Calu3 (cell line): ENCODE results near the gene MKI67. TPM values are rescaled to one million over a fixed set of nuclear protein-coding genes. Genes with fewer than 3 reads are reported as not detected.

Source experiments
- BruUV-seq: library from RNA; stranded (reverse); fragments of 400-500 nt; replicated peaks from 2 replicates; lab custom pipeline; 2021; lab: Mats Ljungman, UMichigan
- CTCF ChIA-PET: fragments of 300-600 bp; sonication (Branson Sonifier 250); formaldehyde crosslinking; loops from one replicate; lab custom pipeline; 2022; ENCODE audit warnings: antibody characterized with exemption; lab: Charles Lee
- DNase-seq: peaks from one replicate; pipeline ENCODE4 v3.0.0; 2022
- H3K27ac Mint-ChIP-seq: one replicate; pipeline ENCODE4 v1.8.0; 2022; ENCODE audit warnings: mixed read lengths; ENCODE audit not compliant: unreplicated experiment
- H3K27me3 Mint-ChIP-seq: one replicate; pipeline ENCODE4 v1.8.0; 2022; ENCODE audit warnings: mixed read lengths; ENCODE audit not compliant: unreplicated experiment
- H3K36me3 Mint-ChIP-seq: one replicate; pipeline ENCODE4 v1.8.0; 2022; ENCODE audit warnings: mild to moderate bottlenecking, moderate library complexity, mixed read lengths; ENCODE audit not compliant: insufficient read depth, unreplicated experiment
- H3K4me1 Mint-ChIP-seq: one replicate; pipeline ENCODE4 v1.8.0; 2022; ENCODE audit warnings: mild to moderate bottlenecking, low read depth, mixed read lengths; ENCODE audit not compliant: unreplicated experiment
- H3K4me3 Mint-ChIP-seq: one replicate; pipeline ENCODE4 v1.8.0; 2022; ENCODE audit warnings: mild to moderate bottlenecking, low read depth, moderate library complexity, mixed read lengths; ENCODE audit not compliant: unreplicated experiment
- H3K9me3 Mint-ChIP-seq: one replicate; pipeline ENCODE4 v1.8.0; 2022; ENCODE audit warnings: low read depth, mixed read lengths; ENCODE audit not compliant: unreplicated experiment
- CTCF ChIP-seq: fragments of 200-600 bp; IDR thresholded peaks from one replicate; pipeline ENCODE4 v1.8.0; 2022; ENCODE audit warnings: antibody characterized with exemption; ENCODE audit not compliant: unreplicated experiment
- intact Hi-C: fragments of 100-400 bp; cut with micrococcal nuclease; formaldehyde crosslinking; loops from one replicate; pipeline ENCODE4 v1.10.0; 2022; ENCODE audit not compliant: unreplicated experiment
- total RNA-seq: library from RNA; stranded (reverse); gene quantifications from 2 replicates; pipeline ENCODE4 v1.2.3, GENCODE V29; 2022

The MKI67 gene
- total RNA-seq, 1 experiment from 2014 or later, result 87.8 TPM

- peak; percentile 18 for DNase-seq
- H3K36me3 Mint-ChIP-seq, result no peaks in the 10 kb centered on the region
- CTCF ChIA-PET, result no interaction called here
- H3K4me3 Mint-ChIP-seq, result no peak overlapping the region
- no peaks in the 10 kb centered on the region for H3K27me3 Mint-ChIP-seq
- H3K27ac Mint-ChIP-seq, result no peak overlapping the region
- no peaks in the 10 kb centered on the region for H3K9me3 Mint-ChIP-seq
- no peaks in the 10 kb centered on the region for H3K4me1 Mint-ChIP-seq
- TF ChIP-seq CTCF, result no peak
- intact Hi-C loops, result no loop called here
- BruUV-seq, result no TSS peak
Measured at GRCh38 chr10:128087884-128088709, 38.1 kb downstream of the MKI67 start.

DNA sequence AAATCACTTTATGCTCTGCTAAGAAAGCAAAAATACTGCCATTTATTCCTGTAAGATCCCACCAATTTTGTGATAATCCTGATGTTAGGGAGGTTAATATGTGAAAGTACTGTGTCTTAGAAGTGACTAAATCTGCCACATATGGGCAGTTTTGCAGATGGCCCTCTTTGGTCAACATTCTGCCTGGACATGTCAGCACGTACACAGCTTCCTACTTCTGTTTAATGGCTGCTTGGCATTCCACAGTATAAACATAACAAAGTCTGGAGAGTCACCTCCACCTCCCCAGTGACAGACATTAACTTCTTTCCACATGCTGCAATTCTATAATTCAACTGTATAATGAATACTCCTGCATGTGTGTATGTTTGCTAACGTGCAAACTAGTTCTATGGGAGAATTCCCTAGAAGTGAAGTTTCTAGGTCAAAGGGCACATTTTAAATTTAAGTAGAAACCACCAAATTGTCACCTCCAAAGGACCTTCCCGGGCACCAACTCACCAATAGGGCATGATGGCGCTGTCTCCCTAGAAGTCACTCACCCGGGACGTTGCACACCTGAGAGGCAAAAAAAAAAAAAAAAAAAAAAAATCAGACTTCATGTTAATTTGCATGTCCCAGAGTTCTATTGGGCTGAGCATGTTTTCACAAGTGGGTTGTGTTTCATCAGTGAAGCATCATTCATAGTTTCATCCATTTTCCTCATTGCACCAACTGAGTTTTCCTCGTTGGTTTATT, 38.9 kb downstream of the MKI67 start:
- Mint-ChIP-seq H3K4me1 (no peaks in the 10 kb centered on the region), H3K9me3 (no peaks in the 10 kb centered on the region), H3K4me3 (no peak overlapping the region), H3K27me3 (no peaks in the 10 kb centered on the region), H3K27ac (no peak overlapping the region), H3K36me3 (no peaks in the 10 kb centered on the region)
- BruUV-seq, result no TSS peak
- no peak for TF ChIP-seq CTCF
- intact Hi-C loops, result no loop called here
- DNase-seq, result no peak
- CTCF ChIA-PET, result no interaction called here

DNA sequence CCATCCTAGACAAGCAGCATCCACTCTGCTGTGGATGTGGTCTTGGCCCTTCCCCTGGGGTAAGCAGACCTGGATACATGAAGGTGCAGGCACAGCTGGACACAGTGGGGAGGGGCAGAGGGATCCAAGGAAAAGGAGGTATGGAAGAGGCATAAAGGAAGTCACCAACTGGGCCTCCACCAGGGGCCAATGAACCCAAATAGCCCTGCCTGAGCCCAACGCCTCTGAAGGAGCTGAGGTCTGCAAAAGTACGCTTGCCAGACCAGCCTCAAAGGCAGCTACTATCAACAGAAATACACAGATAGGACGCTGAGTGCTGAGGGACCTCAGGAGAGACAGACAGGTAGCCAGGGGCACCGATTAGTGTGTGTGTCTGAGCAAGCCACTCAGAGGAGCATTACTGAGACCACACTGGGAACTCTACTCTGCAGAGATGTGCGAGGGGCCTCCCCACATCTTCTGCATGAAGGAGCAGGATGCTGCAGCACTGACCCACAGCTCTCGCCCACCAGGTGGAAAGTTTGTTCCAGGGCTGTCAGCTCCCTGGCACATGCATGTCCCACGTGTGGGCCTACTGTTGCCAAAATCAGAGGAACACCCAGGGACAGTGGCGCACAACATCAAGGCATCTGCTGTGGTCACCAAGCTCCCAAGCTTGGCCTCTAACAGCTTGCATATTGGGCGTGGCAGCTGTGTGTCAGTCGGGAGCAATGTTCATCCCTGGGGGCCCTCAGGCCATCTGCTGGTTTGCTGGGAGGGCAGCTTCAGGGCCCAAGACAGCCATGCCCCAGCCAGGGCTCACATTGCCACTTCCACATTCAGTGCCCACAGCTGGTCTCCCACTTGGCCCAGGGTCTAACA, 40.0 kb downstream of the MKI67 start:
- Mint-ChIP-seq H3K4me1 (no peaks in the 10 kb centered on the region), H3K4me3 (no peak overlapping the region)

More for the DNA sequence above, 40.0 kb downstream of the MKI67 start:
- H3K27ac Mint-ChIP-seq, result no peak overlapping the region
- intact Hi-C loops, result no loop called here
- BruUV-seq, result no TSS peak
- H3K27me3 Mint-ChIP-seq, result no peaks in the 10 kb centered on the region
- TF ChIP-seq CTCF, result no peak
- DNase-seq, result no peak
- H3K36me3 Mint-ChIP-seq, result no peaks in the 10 kb centered on the region
- CTCF ChIA-PET, result no interaction called here
- no peaks in the 10 kb centered on the region for H3K9me3 Mint-ChIP-seq
